Endothelial cell of umbilical vein (primary cell): ENCODE data around the gene FHOD1. TPM values are rescaled to one million over a fixed set of nuclear protein-coding genes. Genes with fewer than 3 reads are reported as not detected.
A peak's percentile ranks its signal among the peaks of the same experiment; 100 is the strongest.

Source experiments
- BruUV-seq: library from RNA; stranded (reverse); fragments of 400-500 nt; replicated peaks from 2 replicates; lab custom pipeline; 2021; lab: Mats Ljungman, UMichigan
- CTCF ChIA-PET: fragments of 300-600, 350-600 bp; sonication (Branson Sonifier 250); formaldehyde crosslinking; loops from one replicate; lab custom pipeline; 2021; ENCODE audit warnings: antibody characterized with exemption, inconsistent platforms; lab: Charles Lee
- POLR2A ChIA-PET: fragments of 300-600, 350-600 bp; sonication (Branson Sonifier 250); formaldehyde crosslinking; loops from one replicate; lab custom pipeline; 2021; ENCODE audit warnings: antibody characterized with exemption, inconsistent platforms; lab: Charles Lee
- DNase-seq: peaks from one replicate; pipeline ENCODE4 v3.0.0-alpha.2; 2011; ENCODE audit warnings: low read depth, low spot score
- FAIRE-seq: peaks from 2 replicates; lab custom pipeline; 2011; peaks lifted over from hg19 to GRCh38; lab: Jason Lieb, UNC
- H2AFZ ChIP-seq: 2 replicates; pipeline ENCODE4 v1.6.0; 2012; ENCODE audit warnings: low read depth, low read length, control low read depth, inconsistent platforms
- H3K27ac ChIP-seq: 2 replicates; pipeline ENCODE4 v1.5.1; 2011; ENCODE audit warnings: low read depth, mild to moderate bottlenecking, control low read depth, low read length, moderate library complexity; ENCODE audit not compliant: insufficient read depth
- H3K27me3 ChIP-seq, 2 experiments: 2 replicates each; pipeline versions ENCODE4 v1.6.0 to v1.6.1; 2011; ENCODE audit warnings: low read length in 2 of 2, mixed read lengths in 1 of 2; ENCODE audit not compliant: control insufficient read depth in 2 of 2, insufficient read depth in 2 of 2
- H3K36me3 ChIP-seq, 2 experiments: 2 replicates in 1 of 2; 3 replicates in 1 of 2; pipeline ENCODE4 v1.5.1; 2011; ENCODE audit warnings: low read length in 2 of 2, mild to moderate bottlenecking in 1 of 2, moderate library complexity in 1 of 2; ENCODE audit not compliant: control insufficient read depth in 2 of 2, insufficient read depth in 2 of 2; ENCODE audit errors: extremely low read depth in 1 of 2
- H3K4me1 ChIP-seq: 3 replicates; pipeline ENCODE4 v1.5.1; 2011; ENCODE audit warnings: mild to moderate bottlenecking, low read length; ENCODE audit not compliant: control insufficient read depth, insufficient read depth; ENCODE audit errors: extremely low read depth
- H3K4me2 ChIP-seq: 2 replicates; pipeline ENCODE4 v1.6.1; 2011; ENCODE audit warnings: low read length, control low read depth, mixed read lengths; ENCODE audit not compliant: insufficient read depth
- H3K4me3 ChIP-seq, 3 experiments: fragments of 200-600 bp in 1 of 3; sonication (generic), shearing (Covaris generic) in 1 of 3; replicated peaks in 1 of 3; 2 replicates each; pipeline ENCODE4 v1.5.1; 2011 to 2016; ENCODE audit warnings: control low read depth in 3 of 3, low read length in 3 of 3, mild to moderate bottlenecking in 2 of 3, inconsistent platforms in 1 of 3, low read depth in 1 of 3, moderate library complexity in 1 of 3; ENCODE audit not compliant: insufficient read depth in 1 of 3
- H3K79me2 ChIP-seq: 2 replicates; pipeline ENCODE4 v1.6.0; 2012; ENCODE audit warnings: low read length, inconsistent platforms; ENCODE audit not compliant: control insufficient read depth, insufficient read depth
- H3K9ac ChIP-seq: replicated peaks from 2 replicates; pipeline ENCODE3; 2011; ENCODE audit warnings: low read length, control low read depth; ENCODE audit not compliant: insufficient read depth; ENCODE audit errors: extremely low read depth
- H3K9me1 ChIP-seq: replicated peaks from 3 replicates; pipeline ENCODE4 v1.6.0; 2011; ENCODE audit warnings: mild to moderate bottlenecking, low read length; ENCODE audit not compliant: control insufficient read depth, insufficient read depth; ENCODE audit errors: extremely low read depth
- H3K9me3 ChIP-seq: replicated peaks from 2 replicates; pipeline ENCODE4 v1.5.1; 2012; ENCODE audit warnings: low read length, inconsistent platforms; ENCODE audit not compliant: control insufficient read depth, insufficient read depth
- H4K20me1 ChIP-seq: replicated peaks from 2 replicates; pipeline ENCODE3; 2011; ENCODE audit warnings: mild to moderate bottlenecking, low read length; ENCODE audit not compliant: control insufficient read depth, insufficient read depth; ENCODE audit errors: extremely low read depth
- CTCF ChIP-seq, 2 donors: IDR thresholded peaks; 1 replicate in 1 of 2; 2 replicates in 1 of 2; pipeline ENCODE4 v1.5.1; 2011; ENCODE audit warnings: low read length in 2 of 2, mild to moderate bottlenecking in 2 of 2, moderate library complexity in 2 of 2, control low read depth in 1 of 2, inconsistent platforms in 1 of 2, low read depth in 1 of 2; ENCODE audit not compliant: insufficient read depth in 1 of 2; ENCODE audit errors: extremely low read depth in 1 of 2
- GATA2 ChIP-seq: IDR thresholded peaks from 2 replicates; pipeline ENCODE4 v1.7.0; 2011; ENCODE audit warnings: low read depth, mild to moderate bottlenecking, moderate library complexity, mixed read lengths, low read length; ENCODE audit not compliant: insufficient read length, insufficient read depth
- POLR2AphosphoS5 ChIP-seq: IDR thresholded peaks from 2 replicates; pipeline ENCODE4 v1.6.1; 2012; ENCODE audit warnings: low read depth, mild to moderate bottlenecking, control low read depth, low read length, moderate library complexity; ENCODE audit not compliant: insufficient read depth
- dilution Hi-C: fragments of 300-500 bp; cut with MboI; formaldehyde crosslinking; loops from one replicate; pipeline ENCODE4 v1.15.0; 2019; ENCODE audit warnings: low sequenced_read_pairs; ENCODE audit not compliant: extremely low pct_ligation_motif_present
- intact Hi-C: fragments of 100-400 bp; cut with micrococcal nuclease; formaldehyde crosslinking; loops from one replicate; pipeline ENCODE4 v1.10.0; 2022
- polyA plus RNA-seq, 4 experiments: library from polyadenylated mRNA; depleted of rRNA in 3 of 4; stranded (reverse) in 3 of 4; unstranded in 1 of 4; fragments of >200 nt; gene quantifications; 2 replicates each; pipeline versions ENCODE4 v1.2.1 to v1.2.3, GENCODE V29; 2011 to 2012; ENCODE audit warnings: missing spikeins in 1 of 4
- total RNA-seq: library from RNA; stranded (reverse); gene quantifications from 2 replicates; pipeline ENCODE4 v1.2.3, GENCODE V29; 2021

Gene FHOD1
- total and polyA plus RNA-seq, 2 donors (not counting 3 experiments of a cell fraction or from before 2014, with no cell fraction given): 63.6 to 124 TPM

DNA sequence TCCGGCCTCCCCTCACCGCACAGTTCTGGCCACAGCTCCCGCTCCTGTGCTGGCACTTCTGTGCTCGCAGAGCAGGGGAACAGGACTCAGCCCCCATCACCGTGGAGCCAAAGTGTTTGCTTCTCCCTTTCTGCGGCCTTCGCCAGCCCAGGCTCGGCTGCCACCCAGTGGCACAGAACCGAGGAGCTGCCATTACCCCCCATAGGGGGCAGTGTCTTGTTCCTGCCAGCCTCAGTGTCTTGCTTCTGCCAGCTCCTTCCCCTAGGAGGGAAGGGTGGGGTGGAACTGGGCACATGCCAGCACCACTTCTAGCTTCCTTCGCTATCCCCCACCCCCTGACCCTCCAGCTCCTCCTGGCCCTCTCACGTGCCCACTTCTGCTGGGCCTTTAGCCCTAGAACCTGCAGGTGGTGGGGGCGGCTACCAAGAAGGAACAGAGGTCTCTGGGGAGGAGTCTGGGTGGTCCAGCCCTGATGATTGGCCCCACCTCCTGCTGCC is 49.0 kb downstream of the FHOD1 start:
- H3K27me3 ChIP-seq: no peaks in the 10 kb centered on the region
- H3K27ac ChIP-seq: no peak overlapping the region
- no peaks in the 10 kb centered on the region for H3K9me3 ChIP-seq
- no peak overlapping the region for H3K9ac ChIP-seq
- no peaks in the 10 kb centered on the region for H3K9me1 ChIP-seq
- DNase-seq (peak; percentile 63), FAIRE-seq (peak; percentile 80)
- POLR2A ChIA-PET: interaction anchor here (1.2 to 1.7 kb wide), 2 partner anchors 19 to 49 kb away, joined by 3 to 6 read pairs; partner anchors contain the start of gene FHOD1
- H4K20me1 ChIP-seq: no peaks in the 10 kb centered on the region
- TF ChIP-seq GATA2: no peak
- peak; percentile 92 to 96 for TF ChIP-seq CTCF (IDR thresholded peaks at IDR 0.05; ENCODE audit: extremely low read depth in 1 of 2, insufficient read depth in 1 of 2, low read depth in 1 of 2, low read length in 2 of 2)
- intact Hi-C loops (loop anchor here (1.0 to 10.0 kb wide), 3 partner anchors 19 to 197 kb away; partner anchors contain the start of genes FHOD1 and TPPP3), dilution Hi-C loops (no loop called here)
- H3K79me2 ChIP-seq: peaks cover 34% of the 10 kb centered on the region
- no peak overlapping the region for H3K4me2 ChIP-seq
- CTCF ChIA-PET: interaction anchor here (0.6 to 2.4 kb wide), 40 partner anchors 8 to 246 kb away, joined by 3 to 15 read pairs (median 5); partner anchors contain the start of genes CES3, EXOC3L1, FBXL8 and FHOD1
- BruUV-seq: TSS peak; percentile 9
- H3K4me1 ChIP-seq: peaks cover 12% of the 10 kb centered on the region
- peaks cover 19 to 62% of the 10 kb centered on the region in 2 experiments for H3K36me3 ChIP-seq
- H3K4me3 ChIP-seq: no peak overlapping the region
- no peak overlapping the region for H2AFZ ChIP-seq

- ChIA-PET CTCF (interaction anchor here (0.6 to 2.4 kb wide), 39 partner anchors 8 to 245 kb away, joined by 3 to 15 read pairs (median 5); partner anchors contain the start of genes CES3, EXOC3L1, FBXL8 and FHOD1), POLR2A (interaction anchor here (1.2 to 1.7 kb wide), 2 partner anchors 19 to 50 kb away, joined by 3 to 6 read pairs; partner anchors contain the start of gene FHOD1)
- Histone ChIP-seq H3K79me2 (peaks cover 40% of the 10 kb centered on the region), H3K9ac (no peak overlapping the region), H2AFZ (no peak overlapping the region), H3K36me3 (peaks cover 19 to 58% of the 10 kb centered on the region in 2 experiments), H3K27ac (no peak overlapping the region), H3K27me3 (no peaks in the 10 kb centered on the region), H3K9me1 (no peaks in the 10 kb centered on the region), H4K20me1 (no peaks in the 10 kb centered on the region), H3K4me3 (no peak overlapping the region), H3K4me2 (no peak overlapping the region), H3K9me3 (no peaks in the 10 kb centered on the region), H3K4me1 (peaks cover 17% of the 10 kb centered on the region)
- DNase-seq: no peak
- intact Hi-C loops: loop anchor here (1.0 to 10.0 kb wide), 3 partner anchors 19 to 197 kb away; partner anchors contain the start of genes FHOD1 and TPPP3
- dilution Hi-C loops: no loop called here
- no TSS peak for BruUV-seq
- no peak for FAIRE-seq
- TF ChIP-seq POLR2AphosphoS5 (no peak), CTCF (IDR thresholded peaks at IDR 0.05; ENCODE audit: extremely low read depth in 1 of 2, insufficient read depth in 1 of 2, low read depth in 1 of 2, low read length in 2 of 2) (no peak), GATA2 (no peak)
Measured at GRCh38 chr16:67197704-67198103, 49.6 kb downstream of the FHOD1 start.
